Measurements from ENCODE around the gene P2RX6. TPM values are rescaled to one million over a fixed set of nuclear protein-coding genes. Genes with fewer than 3 reads are reported as not detected.

P2RX6 gene
- total and polyA plus RNA-seq, 2 experiments from 2014 or later: 3.3 to 8.0 TPM

GRCh38 chr22:20997536-20998257 is 17.3 kb upstream of the P2RX6 start:
- H3K9me2 ChIP-seq (replicated peaks; ENCODE audit: insufficient read depth): no peaks in the 10 kb centered on the region
- WGBS (ENCODE audit: low lambda C conversion rate, missing lambda C conversion rate): 93% methylated on average over 13 of the region's 13 CpGs
- no peak overlapping the region for H3K4me3 ChIP-seq
- no peaks in the 10 kb centered on the region for H4K20me1 ChIP-seq (ENCODE audit: insufficient read depth, poor library complexity, severe bottlenecking)
- no peak overlapping the region for H3K27ac ChIP-seq
- TF ChIP-seq EZH2 (IDR thresholded peaks at IDR 0.05; ENCODE audit: borderline replicate concordance) (no peak), EZH2phosphoT487 (IDR thresholded peaks at IDR 0.05; ENCODE audit: low read depth, severe bottlenecking, unreplicated experiment) (no peak), CTCF (IDR thresholded peaks at IDR 0.05; ENCODE audit: poor library complexity) (no peak)
- H2AFZ ChIP-seq: no peak overlapping the region
- no peak for DNase-seq (ENCODE audit: low spot score)
- H3K4me1 ChIP-seq (ENCODE audit: insufficient read depth): peaks cover 12% of the 10 kb centered on the region
- no peaks in the 10 kb centered on the region for H3K27me3 ChIP-seq
- no peaks in the 10 kb centered on the region for H3K36me3 ChIP-seq (replicated peaks; ENCODE audit: insufficient read depth, low read depth)
- no peak overlapping the region for H3K4me2 ChIP-seq
- no peaks in the 10 kb centered on the region for H3K9me3 ChIP-seq (ENCODE audit: low read depth)
- peaks cover 20% of the 10 kb centered on the region for H3K79me2 ChIP-seq

GRCh38 chr22:20998411-20999336 is 16.3 kb upstream of the P2RX6 start:
- no peaks in the 10 kb centered on the region for H4K20me1 ChIP-seq (ENCODE audit: insufficient read depth, poor library complexity, severe bottlenecking)
- no peak overlapping the region for H3K4me3 ChIP-seq
- no peak for DNase-seq (ENCODE audit: low spot score)
- H3K9me3 ChIP-seq (ENCODE audit: low read depth): no peaks in the 10 kb centered on the region
- TF ChIP-seq CTCF (IDR thresholded peaks at IDR 0.05; ENCODE audit: poor library complexity) (no peak), EZH2 (IDR thresholded peaks at IDR 0.05; ENCODE audit: borderline replicate concordance) (no peak), EZH2phosphoT487 (IDR thresholded peaks at IDR 0.05; ENCODE audit: low read depth, severe bottlenecking, unreplicated experiment) (no peak)
- H3K27ac ChIP-seq: no peak overlapping the region
- H3K4me1 ChIP-seq (ENCODE audit: insufficient read depth): peaks cover 21% of the 10 kb centered on the region
- no peaks in the 10 kb centered on the region for H3K36me3 ChIP-seq (replicated peaks; ENCODE audit: insufficient read depth, low read depth)
- H3K9me2 ChIP-seq (replicated peaks; ENCODE audit: insufficient read depth): no peaks in the 10 kb centered on the region
- H3K79me2 ChIP-seq: peaks cover 30% of the 10 kb centered on the region
- 82% methylated on average over 7 of the region's 7 CpGs for whole genome bisulfite sequencing (ENCODE audit: low lambda C conversion rate, missing lambda C conversion rate)
- no peak overlapping the region for H3K4me2 ChIP-seq
- no peaks in the 10 kb centered on the region for H3K27me3 ChIP-seq
- no peak overlapping the region for H2AFZ ChIP-seq

- H3K27ac ChIP-seq: no peak overlapping the region
- no peaks in the 10 kb centered on the region for H3K9me3 ChIP-seq (ENCODE audit: low read depth)
- H3K4me3 ChIP-seq: no peak overlapping the region
- H3K9me2 ChIP-seq (replicated peaks; ENCODE audit: insufficient read depth): no peaks in the 10 kb centered on the region
- no peak for DNase-seq (ENCODE audit: low spot score)
- peaks cover 33% of the 10 kb centered on the region for H3K79me2 ChIP-seq
- peak overlapping the region; percentile 98 for H3K4me2 ChIP-seq
- 96% methylated on average over 27 of the region's 27 CpGs for WGBS (ENCODE audit: low lambda C conversion rate, missing lambda C conversion rate)
- H4K20me1 ChIP-seq (ENCODE audit: insufficient read depth, poor library complexity, severe bottlenecking): no peaks in the 10 kb centered on the region
- no peaks in the 10 kb centered on the region for H3K27me3 ChIP-seq
- TF ChIP-seq EZH2 (IDR thresholded peaks at IDR 0.05; ENCODE audit: borderline replicate concordance) (no peak), EZH2phosphoT487 (IDR thresholded peaks at IDR 0.05; ENCODE audit: low read depth, severe bottlenecking, unreplicated experiment) (no peak), CTCF (IDR thresholded peaks at IDR 0.05; ENCODE audit: poor library complexity) (no peak)
- H3K4me1 ChIP-seq (ENCODE audit: insufficient read depth): peaks cover 21% of the 10 kb centered on the region
- H2AFZ ChIP-seq: no peak overlapping the region
- no peaks in the 10 kb centered on the region for H3K36me3 ChIP-seq (replicated peaks; ENCODE audit: insufficient read depth, low read depth)
These were observed 15.4 kb upstream of the P2RX6 start for GRCh38 chr22:20999350-21000206.

Measured in hepatocyte (in vitro differentiated cells).